ENCODE data around the gene NFKBIE. TPM values are rescaled to one million over a fixed set of nuclear protein-coding genes. Genes with fewer than 3 reads are reported as not detected.

NFKBIE gene
- total RNA-seq, 4 donors from 2014 or later = 7.0 to 10.4 (median 8.5) TPM

DNA sequence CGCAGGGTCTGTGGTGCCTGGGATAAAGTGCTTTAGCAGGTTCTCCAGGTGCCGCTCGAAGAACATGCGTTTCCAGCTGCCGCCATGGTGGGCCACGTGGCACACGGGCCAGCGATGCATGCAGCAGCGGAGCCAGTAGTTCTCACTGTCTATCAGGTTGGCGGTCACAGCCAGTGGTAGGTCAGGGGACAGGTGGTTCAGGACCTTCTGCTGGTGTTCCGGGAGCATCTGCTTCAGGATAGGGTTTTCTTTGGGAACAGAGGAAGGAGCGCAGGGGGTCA lies 20.9 kb upstream of the NFKBIE start:
- H3K9me3 ChIP-seq = no peaks in the 10 kb centered on the region
- H3K4me3 ChIP-seq = no peak overlapping the region
- no peak overlapping the region for H3K27ac ChIP-seq (replicated peaks in 1 of 4)
- intact Hi-C loops (cut with DNase I) = no loop called here
- H3K27me3 ChIP-seq = peaks cover 0 to 81% (median 7%) of the 10 kb centered on the region in 4 donors
- no peak for DNase-seq (ENCODE audit: extremely low spot score)
- no peaks in the 10 kb centered on the region for H3K4me1 ChIP-seq
- no peaks in the 10 kb centered on the region for H3K36me3 ChIP-seq
- TF ChIP-seq, protein P1, sequence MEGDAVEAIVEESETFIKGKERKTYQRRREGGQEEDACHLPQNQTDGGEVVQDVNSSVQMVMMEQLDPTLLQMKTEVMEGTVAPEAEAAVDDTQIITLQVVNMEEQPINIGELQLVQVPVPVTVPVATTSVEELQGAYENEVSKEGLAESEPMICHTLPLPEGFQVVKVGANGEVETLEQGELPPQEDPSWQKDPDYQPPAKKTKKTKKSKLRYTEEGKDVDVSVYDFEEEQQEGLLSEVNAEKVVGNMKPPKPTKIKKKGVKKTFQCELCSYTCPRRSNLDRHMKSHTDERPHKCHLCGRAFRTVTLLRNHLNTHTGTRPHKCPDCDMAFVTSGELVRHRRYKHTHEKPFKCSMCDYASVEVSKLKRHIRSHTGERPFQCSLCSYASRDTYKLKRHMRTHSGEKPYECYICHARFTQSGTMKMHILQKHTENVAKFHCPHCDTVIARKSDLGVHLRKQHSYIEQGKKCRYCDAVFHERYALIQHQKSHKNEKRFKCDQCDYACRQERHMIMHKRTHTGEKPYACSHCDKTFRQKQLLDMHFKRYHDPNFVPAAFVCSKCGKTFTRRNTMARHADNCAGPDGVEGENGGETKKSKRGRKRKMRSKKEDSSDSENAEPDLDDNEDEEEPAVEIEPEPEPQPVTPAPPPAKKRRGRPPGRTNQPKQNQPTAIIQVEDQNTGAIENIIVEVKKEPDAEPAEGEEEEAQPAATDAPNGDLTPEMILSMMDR (IDR thresholded peaks at IDR 0.05) = no peak
- no peak for TF ChIP-seq POLR2A (IDR thresholded peaks at IDR 0.05; ENCODE audit: low read depth)
- no peak for TF ChIP-seq POLR2AphosphoS5 (IDR thresholded peaks at IDR 0.05)
- TF ChIP-seq EP300 (IDR thresholded peaks at IDR 0.05) = no peak
- 78% methylated on average over 5 of the region's 12 CpGs for WGBS

GRCh38 chr6:44285552-44286284 lies 20.4 kb upstream of the NFKBIE start:
- H3K27ac ChIP-seq (replicated peaks in 1 of 4) = no peak overlapping the region
- H3K4me3 ChIP-seq = no peak overlapping the region
- H3K9me3 ChIP-seq = no peaks in the 10 kb centered on the region
- DNase-seq (ENCODE audit: extremely low spot score) = no peak
- peaks cover 0 to 80% (median 7%) of the 10 kb centered on the region in 4 donors for H3K27me3 ChIP-seq
- no peaks in the 10 kb centered on the region for H3K4me1 ChIP-seq
- intact Hi-C loops (cut with DNase I) = no loop called here
- no peak for TF ChIP-seq POLR2A (IDR thresholded peaks at IDR 0.05; ENCODE audit: low read depth)
- no peak for TF ChIP-seq POLR2AphosphoS5 (IDR thresholded peaks at IDR 0.05)
- no peak for TF ChIP-seq EP300 (IDR thresholded peaks at IDR 0.05)
- TF ChIP-seq, protein P1 (IDR thresholded peaks at IDR 0.05) = no peak
- no peaks in the 10 kb centered on the region for H3K36me3 ChIP-seq
- WGBS = 63% methylated on average over 21 of the region's 25 CpGs

DNA sequence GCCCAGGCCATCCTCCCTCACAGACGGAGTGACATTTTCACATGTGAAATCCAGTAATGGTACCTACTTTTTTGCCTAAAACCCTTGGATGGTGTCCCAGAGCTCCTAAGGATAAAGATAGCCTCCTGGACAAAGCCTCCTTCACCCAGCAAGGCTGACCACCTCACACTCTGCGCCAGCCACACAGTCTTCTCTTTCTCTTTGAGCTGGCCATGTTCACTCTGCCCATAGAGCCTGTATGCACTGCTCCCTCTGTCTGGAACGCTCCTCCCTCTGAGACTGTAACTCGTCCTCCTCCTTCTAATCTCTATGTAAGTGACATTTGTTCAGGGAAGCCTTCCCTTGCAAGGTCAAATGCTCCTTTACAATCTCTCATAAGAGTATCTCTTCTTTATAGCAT lies 19.5 kb upstream of the NFKBIE start:
- 62% methylated on average over 4 of the region's 4 CpGs for WGBS
- Histone ChIP-seq H3K36me3 (no peaks in the 10 kb centered on the region), H3K4me3 (no peak overlapping the region), H3K9me3 (no peaks in the 10 kb centered on the region), H3K27ac (replicated peaks in 1 of 4) (no peak overlapping the region), H3K27me3 (peaks cover 0 to 79% (median 5%) of the 10 kb centered on the region in 4 donors), H3K4me1 (no peaks in the 10 kb centered on the region)
- TF ChIP-seq POLR2AphosphoS5 (IDR thresholded peaks at IDR 0.05) (no peak), POLR2A (IDR thresholded peaks at IDR 0.05; ENCODE audit: low read depth) (no peak), EP300 (IDR thresholded peaks at IDR 0.05) (no peak)
- TF ChIP-seq, protein P1 (IDR thresholded peaks at IDR 0.05) = no peak
- DNase-seq (ENCODE audit: extremely low spot score) = no peak
- intact Hi-C loops (cut with DNase I) = no loop called here

- Histone ChIP-seq H3K27ac (replicated peaks in 1 of 4) (no peak overlapping the region), H3K36me3 (no peaks in the 10 kb centered on the region), H3K9me3 (no peaks in the 10 kb centered on the region), H3K4me1 (no peaks in the 10 kb centered on the region), H3K4me3 (no peak overlapping the region), H3K27me3 (peaks cover 0 to 75% (median 1%) of the 10 kb centered on the region in 4 donors)
- DNase-seq (ENCODE audit: extremely low spot score) = no peak
- intact Hi-C loops (cut with DNase I) = no loop called here
- no peak for TF ChIP-seq POLR2AphosphoS5 (IDR thresholded peaks at IDR 0.05)
- TF ChIP-seq, protein P1 (IDR thresholded peaks at IDR 0.05) = no peak
- TF ChIP-seq EP300 (IDR thresholded peaks at IDR 0.05) = no peak
- no peak for TF ChIP-seq POLR2A (IDR thresholded peaks at IDR 0.05; ENCODE audit: low read depth)
- WGBS = 47% methylated on average over 2 of the region's 2 CpGs
Observed at GRCh38 chr6:44284121-44284520, 18.8 kb upstream of the NFKBIE start.

Data from esophagus muscularis mucosa (tissue), 4 donors.